Neural cell (in vitro differentiated cells): ENCODE measurements around the gene ATAD2B. TPM values are rescaled to one million over a fixed set of nuclear protein-coding genes. Genes with fewer than 3 reads are reported as not detected.

ENCODE experiments used
- H2AFZ ChIP-seq: fragments of 200-600, 300-800 bp; sonication (generic), shearing (Covaris generic); 2 replicates; pipeline ENCODE4 v1.6.0; 2014; ENCODE audit warnings: low read depth, mild to moderate bottlenecking, antibody characterized with exemption, low read length, moderate library complexity
- H3F3A ChIP-seq: fragments of 200-600 bp; shearing (Covaris generic); 2 replicates; pipeline ENCODE4 v1.6.1; 2016; ENCODE audit warnings: mild to moderate bottlenecking, moderate library complexity, mixed read lengths, antibody characterized with exemption, low read length; ENCODE audit not compliant: insufficient read depth, poor library complexity, severe bottlenecking
- H3K27ac ChIP-seq: fragments of 200-600, 300-800 bp; sonication (generic), shearing (Covaris generic); 2 replicates; pipeline ENCODE4 v1.5.1; 2014; ENCODE audit warnings: mild to moderate bottlenecking, low read length, moderate library complexity
- H3K27me3 ChIP-seq: fragments of 300-800, 200-600 bp; sonication (generic), shearing (Covaris generic); 2 replicates; pipeline ENCODE4 v1.6.0; 2014; ENCODE audit warnings: mild to moderate bottlenecking, low read depth, low read length, moderate library complexity; ENCODE audit not compliant: insufficient read depth
- H3K36me3 ChIP-seq: fragments of 300-800, 200-600 bp; sonication (generic), shearing (Covaris generic); 2 replicates; pipeline ENCODE4 v1.5.1; 2014; ENCODE audit warnings: mild to moderate bottlenecking, antibody characterized with exemption, low read length, moderate library complexity; ENCODE audit not compliant: insufficient read depth
- H3K4me2 ChIP-seq: fragments of 300-800, 200-600 bp; sonication (generic), shearing (Covaris generic); 2 replicates; pipeline ENCODE4 v1.6.0; 2014; ENCODE audit warnings: mild to moderate bottlenecking, low read length
- H3K4me3 ChIP-seq: fragments of 300-800, 200-600 bp; sonication (generic), shearing (Covaris generic); 2 replicates; pipeline ENCODE4 v1.5.1; 2014; ENCODE audit warnings: mild to moderate bottlenecking, low read length, moderate library complexity
- H3K79me2 ChIP-seq: fragments of 200-600 bp; shearing (Covaris generic); replicated peaks from 2 replicates; pipeline ENCODE4 v1.6.0; 2014; ENCODE audit warnings: mild to moderate bottlenecking, low read length, moderate library complexity; ENCODE audit not compliant: insufficient read depth
- H3K9ac ChIP-seq: fragments of 300-800, 200-600 bp; sonication (generic), shearing (Covaris generic); 2 replicates; pipeline ENCODE4 v1.6.1; 2016; ENCODE audit warnings: mild to moderate bottlenecking, low read length, mixed read lengths
- H3K9me2 ChIP-seq: fragments of 200-600 bp; shearing (Covaris generic); 2 replicates; pipeline ENCODE4 v1.6.1; 2016; ENCODE audit warnings: mild to moderate bottlenecking, low read length, mixed read lengths; ENCODE audit not compliant: insufficient read depth
- H3K9me3 ChIP-seq: fragments of 200-600, 300-800 bp; sonication (generic), shearing (Covaris generic); 2 replicates; pipeline ENCODE4 v1.6.1; 2016; ENCODE audit warnings: mild to moderate bottlenecking, mixed run types, low read length, moderate library complexity, mixed read lengths
- H4K20me1 ChIP-seq: fragments of 200-600 bp; shearing (Covaris generic); 2 replicates; pipeline ENCODE4 v1.6.1; 2016; ENCODE audit warnings: mild to moderate bottlenecking, mixed run types; ENCODE audit not compliant: insufficient read depth
- CTCF ChIP-seq: fragments of 450-650 bp; IDR thresholded peaks from 2 replicates; pipeline ENCODE4 v1.5.1; 2014; ENCODE audit warnings: antibody characterized with exemption, mild to moderate bottlenecking, moderate library complexity; ENCODE audit not compliant: poor library complexity, severe bottlenecking
- EP300 ChIP-seq: fragments of 450-650 bp; conservative IDR thresholded peaks from 2 replicates; pipeline ENCODE4 v1.6.1; 2014; ENCODE audit warnings: antibody characterized with exemption, mild to moderate bottlenecking, moderate library complexity; ENCODE audit not compliant: poor library complexity, severe bottlenecking
- EZH2 ChIP-seq: fragments of 200-600, 300-800 bp; shearing (Covaris generic), sonication (generic); IDR thresholded peaks from 2 replicates; pipeline ENCODE4 v1.6.1; 2014; ENCODE audit warnings: antibody characterized with exemption, low read length, borderline replicate concordance, mild to moderate bottlenecking; ENCODE audit not compliant: insufficient read depth, poor library complexity, severe bottlenecking
- MXI1 ChIP-seq: fragments of 450-650 bp; conservative IDR thresholded peaks from 2 replicates; pipeline ENCODE4 v1.6.1; 2014; ENCODE audit warnings: antibody characterized with exemption, mild to moderate bottlenecking; ENCODE audit not compliant: poor library complexity, severe bottlenecking
- POLR2AphosphoS5 ChIP-seq: IDR thresholded peaks from 2 replicates; pipeline ENCODE4 v1.6.1; 2012
- RAD21 ChIP-seq: fragments of 450-650 bp; conservative IDR thresholded peaks from 2 replicates; pipeline ENCODE4 v1.6.1; 2014; ENCODE audit warnings: antibody characterized with exemption, mild to moderate bottlenecking, moderate library complexity
- REST ChIP-seq: IDR thresholded peaks from 2 replicates; pipeline ENCODE4 v1.6.1; 2012; ENCODE audit warnings: borderline replicate concordance
- SMC3 ChIP-seq: fragments of 450-650 bp; conservative IDR thresholded peaks from 2 replicates; pipeline ENCODE4 v1.6.1; 2014; ENCODE audit warnings: antibody characterized with exemption, mild to moderate bottlenecking, moderate library complexity; ENCODE audit not compliant: poor library complexity
- TAF1 ChIP-seq: IDR thresholded peaks from 2 replicates; pipeline ENCODE4 v1.6.1; 2012; ENCODE audit warnings: low read depth
- polyA plus RNA-seq: library from polyadenylated mRNA; depleted of rRNA; stranded (reverse); fragments of >200 nt; gene quantifications from 2 replicates; pipeline ENCODE4 v1.2.3, GENCODE V29; 2014

Gene ATAD2B
- polyA plus RNA-seq, 1 donor from 2014 or later: 37.6 TPM

GRCh38 chr2:23859234-23859633 is 67.7 kb downstream of the ATAD2B start:
- H3F3A ChIP-seq: no peaks in the 10 kb centered on the region
- no peak overlapping the region for H3K27ac ChIP-seq
- no peaks in the 10 kb centered on the region for H4K20me1 ChIP-seq
- H3K36me3 ChIP-seq: peaks cover under 1% of the 10 kb centered on the region
- H2AFZ ChIP-seq: no peak overlapping the region
- no peaks in the 10 kb centered on the region for H3K9me3 ChIP-seq
- no peak overlapping the region for H3K4me3 ChIP-seq
- no peaks in the 10 kb centered on the region for H3K79me2 ChIP-seq
- no peaks in the 10 kb centered on the region for H3K27me3 ChIP-seq
- TF ChIP-seq REST (no peak), RAD21 (no peak), TAF1 (no peak), EZH2 (no peak), SMC3 (no peak), POLR2AphosphoS5 (no peak), EP300 (no peak), CTCF (no peak), MXI1 (no peak)
- H3K9ac ChIP-seq: no peak overlapping the region
- no peak overlapping the region for H3K4me2 ChIP-seq
- no peaks in the 10 kb centered on the region for H3K9me2 ChIP-seq

GRCh38 chr2:23850564-23851256 is 76.2 kb downstream of the ATAD2B start:
- TF ChIP-seq TAF1 (no peak), EZH2 (no peak), MXI1 (no peak), SMC3 (no peak), REST (no peak), CTCF (no peak), EP300 (no peak), RAD21 (no peak), POLR2AphosphoS5 (no peak)
- Histone ChIP-seq H2AFZ (no peak overlapping the region), H3K36me3 (peaks cover 5% of the 10 kb centered on the region), H3K27me3 (no peaks in the 10 kb centered on the region), H4K20me1 (no peaks in the 10 kb centered on the region), H3K9me2 (no peaks in the 10 kb centered on the region), H3F3A (no peaks in the 10 kb centered on the region), H3K9ac (no peak overlapping the region), H3K9me3 (no peaks in the 10 kb centered on the region), H3K27ac (no peak overlapping the region), H3K4me2 (no peak overlapping the region), H3K79me2 (no peaks in the 10 kb centered on the region), H3K4me3 (no peak overlapping the region)
